Esophagus (tissue), 2 donors: ENCODE data around the gene ERVK3-1. TPM values are rescaled to one million over a fixed set of nuclear protein-coding genes. Genes with fewer than 3 reads are reported as not detected.

Source experiments
- H3K27ac ChIP-seq, 2 donors: one replicate each; pipeline ENCODE4 v1.5.1; 2013; ENCODE audit warnings: low read depth in 2 of 2, mild to moderate bottlenecking in 2 of 2, inconsistent platforms in 1 of 2, low read length in 1 of 2, moderate library complexity in 1 of 2
- H3K27me3 ChIP-seq, 2 donors: one replicate each; pipeline ENCODE4 v1.6.1; 2013; ENCODE audit warnings: low read length in 2 of 2, control low read depth in 1 of 2, mild to moderate bottlenecking in 1 of 2; ENCODE audit not compliant: insufficient read depth in 2 of 2, control insufficient read depth in 1 of 2
- H3K36me3 ChIP-seq, 2 donors: one replicate each; pipeline ENCODE4 v1.6.1; 2013; ENCODE audit warnings: low read length in 1 of 2; ENCODE audit not compliant: control insufficient read depth in 2 of 2, insufficient read depth in 2 of 2
- H3K4me1 ChIP-seq, 2 donors: one replicate each; pipeline ENCODE4 v1.6.1; 2013; ENCODE audit warnings: low read length in 1 of 2; ENCODE audit not compliant: control insufficient read depth in 2 of 2, insufficient read depth in 2 of 2
- H3K4me3 ChIP-seq, 2 donors: one replicate each; pipeline ENCODE4 v1.5.1; 2013; ENCODE audit warnings: low read length in 2 of 2, mild to moderate bottlenecking in 2 of 2, low read depth in 1 of 2, moderate library complexity in 1 of 2
- H3K9me3 ChIP-seq, 2 donors: one replicate each; pipeline ENCODE4 v1.6.1; 2013; ENCODE audit warnings: mild to moderate bottlenecking in 2 of 2, low read depth in 1 of 2, low read length in 1 of 2, moderate library complexity in 1 of 2; ENCODE audit not compliant: control insufficient read depth in 2 of 2, insufficient read depth in 1 of 2
- WGBS, 2 donors: extraction: QIAGEN DNeasy Blood & Tissue Kit; methylation state at CpG; one replicate each; pipeline ENCODE4 v1.1.7; 2013; 5-methylcytosine and 5-hydroxymethylcytosine counted together
- polyA plus RNA-seq, 2 donors: library from polyadenylated mRNA; stranded (reverse); fragments of 200-250 nt; gene quantifications; one replicate each; pipeline ENCODE4 v1.2.3, GENCODE V29; 2013
- donor health status: healthy with polysubstance abuse.
- donor health status: Bipolar disorder and iron deficiency.

Gene ERVK3-1
- polyA plus RNA-seq, 2 donors = 15.2 to 23.1 TPM

- 93 to 98% methylated on average over 7 of the region's 7 CpGs for WGBS, 2 donors
- H3K9me3 ChIP-seq = peaks cover 0 to 13% of the 10 kb centered on the region in 2 donors
- H3K4me3 ChIP-seq = no peak overlapping the region
- no peak overlapping the region for H3K27ac ChIP-seq
- peaks cover 0 to under 1% of the 10 kb centered on the region in 2 donors for H3K36me3 ChIP-seq
- H3K27me3 ChIP-seq = no peaks in the 10 kb centered on the region
- H3K4me1 ChIP-seq = peaks cover 4 to 11% of the 10 kb centered on the region in 2 donors
Measured at GRCh38 chr19:58277197-58277596, 28.0 kb upstream of the ERVK3-1 start.

DNA sequence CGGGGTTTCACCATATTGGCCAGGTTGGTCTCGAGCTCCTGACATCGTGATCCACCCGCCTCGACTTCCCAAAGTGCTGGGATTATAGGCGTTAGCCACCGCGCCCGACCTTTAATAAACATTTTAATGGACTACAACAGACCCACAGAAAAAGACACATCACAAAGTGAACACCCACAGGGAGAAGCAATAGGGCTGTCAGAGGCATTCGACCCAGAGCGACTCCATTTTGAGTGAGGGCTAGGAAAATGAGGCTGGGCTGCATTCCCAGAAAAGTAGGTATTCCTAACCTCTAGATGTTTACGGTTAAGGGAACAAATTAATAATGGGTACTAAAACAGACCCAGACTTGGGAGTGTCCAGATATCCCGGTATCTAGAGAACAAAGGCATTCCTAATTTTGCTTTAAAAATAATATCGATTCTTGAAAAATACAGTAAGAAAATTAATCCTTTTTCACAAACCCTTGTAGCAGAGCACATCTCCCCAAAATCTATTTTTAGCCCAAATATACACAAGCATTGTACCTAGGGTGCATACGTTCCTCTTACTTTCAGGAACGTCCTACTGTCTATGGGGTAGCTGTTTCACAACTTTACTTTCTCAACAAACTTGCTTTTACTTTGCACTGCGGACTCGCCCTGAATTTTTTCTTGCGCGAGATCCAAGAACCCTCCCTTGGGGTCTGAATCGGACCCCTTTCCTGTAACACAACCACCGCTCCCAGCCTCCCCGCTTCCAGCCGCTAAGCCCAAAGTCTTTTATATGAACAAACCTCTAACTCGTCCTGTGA, 27.2 kb upstream of the ERVK3-1 start:
- peak overlapping the region; percentile 96 for H3K27ac ChIP-seq
- whole genome bisulfite sequencing, 2 donors = 38 to 40% methylated on average over 25 of the region's 25 CpGs

DNA sequence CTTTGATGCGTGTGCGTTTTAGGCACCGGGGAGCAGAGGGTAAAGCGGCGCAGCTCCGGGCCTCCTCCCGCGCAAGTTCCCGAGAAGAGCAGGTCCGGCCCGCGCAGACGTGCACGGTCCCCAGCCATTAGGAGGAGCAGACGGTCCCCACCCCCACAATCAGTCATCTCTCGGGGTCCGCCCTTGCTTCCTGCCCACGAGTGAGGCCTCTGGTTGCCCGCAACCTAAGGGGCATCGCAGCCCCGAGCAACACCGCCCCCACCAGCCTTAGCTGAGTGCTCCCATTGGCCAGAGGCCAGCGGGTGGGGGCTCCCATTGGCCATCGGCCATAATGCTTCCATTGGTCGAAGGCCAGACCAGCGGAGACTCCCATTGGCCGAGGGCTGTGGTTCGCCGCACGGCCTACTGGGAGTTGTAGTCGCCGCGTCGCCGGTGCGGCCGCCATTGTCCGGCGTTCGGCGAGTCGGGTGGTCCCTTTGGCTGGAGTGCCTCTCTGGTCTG, 26.6 kb upstream of the ERVK3-1 start, which contains the start of gene ZNF8:
TSS of gene ZNF8 (plus strand) at position 415 of the 501 bp plus-strand sequence. CDS start 127 bp downstream, outside the sequence.
- no peaks in the 10 kb centered on the region for H3K36me3 ChIP-seq
- H3K27me3 ChIP-seq = no peaks in the 10 kb centered on the region
- H3K4me1 ChIP-seq = peaks cover 4 to 11% of the 10 kb centered on the region in 2 donors
- H3K9me3 ChIP-seq = peaks cover 0 to 9% of the 10 kb centered on the region in 2 donors
- H3K4me3 ChIP-seq = peak within 1 kb of the TSS; percentile 89 to 95
- peak within 1 kb of the TSS; percentile 96 for H3K27ac ChIP-seq
- WGBS, 2 donors = 0 to 1% methylated on average over 40 to 42 of the region's 42 CpGs

More for the DNA sequence above, 27.2 kb upstream of the ERVK3-1 start:
- H3K36me3 ChIP-seq = no peaks in the 10 kb centered on the region
- no peaks in the 10 kb centered on the region for H3K27me3 ChIP-seq
- peak overlapping the region; percentile 89 to 95 for H3K4me3 ChIP-seq
- peaks cover 0 to 12% of the 10 kb centered on the region in 2 donors for H3K9me3 ChIP-seq
- peaks cover 4 to 11% of the 10 kb centered on the region in 2 donors for H3K4me1 ChIP-seq

GRCh38 chr19:58279042-58279924, 25.9 kb upstream of the ERVK3-1 start:
- H3K9me3 ChIP-seq = peaks cover 0 to 9% of the 10 kb centered on the region in 2 donors
- H3K27me3 ChIP-seq = no peaks in the 10 kb centered on the region
- H3K27ac ChIP-seq = peak overlapping the region; percentile 96
- no peaks in the 10 kb centered on the region for H3K36me3 ChIP-seq
- WGBS, 2 donors = 3 to 4% methylated on average over 57 to 60 of the region's 60 CpGs
- H3K4me3 ChIP-seq = peak overlapping the region; percentile 89 to 95
- H3K4me1 ChIP-seq = peaks cover 4 to 11% of the 10 kb centered on the region in 2 donors

GRCh38 chr19:58279925-58280316, 25.3 kb upstream of the ERVK3-1 start:
- 58 to 62% methylated on average over 4 of the region's 4 CpGs for WGBS, 2 donors
- no peaks in the 10 kb centered on the region for H3K27me3 ChIP-seq
- H3K36me3 ChIP-seq = no peaks in the 10 kb centered on the region
- H3K4me3 ChIP-seq = peak overlapping the region in 1 of 2 donors; percentile 89
- peaks cover 4 to 11% of the 10 kb centered on the region in 2 donors for H3K4me1 ChIP-seq
- H3K27ac ChIP-seq = no peak overlapping the region
- H3K9me3 ChIP-seq = peaks cover 0 to 9% of the 10 kb centered on the region in 2 donors

GRCh38 chr19:58284199-58284598, 21.0 kb upstream of the ERVK3-1 start:
- Histone ChIP-seq H3K4me1 (peaks cover 4 to 8% of the 10 kb centered on the region in 2 donors), H3K27me3 (no peaks in the 10 kb centered on the region), H3K27ac (no peak overlapping the region), H3K36me3 (peaks cover 17 to 25% of the 10 kb centered on the region in 2 donors), H3K9me3 (peaks cover 0 to 19% of the 10 kb centered on the region in 2 donors), H3K4me3 (no peak overlapping the region)
- 90% methylated on average over 7 of the region's 7 CpGs for WGBS, 2 donors

DNA sequence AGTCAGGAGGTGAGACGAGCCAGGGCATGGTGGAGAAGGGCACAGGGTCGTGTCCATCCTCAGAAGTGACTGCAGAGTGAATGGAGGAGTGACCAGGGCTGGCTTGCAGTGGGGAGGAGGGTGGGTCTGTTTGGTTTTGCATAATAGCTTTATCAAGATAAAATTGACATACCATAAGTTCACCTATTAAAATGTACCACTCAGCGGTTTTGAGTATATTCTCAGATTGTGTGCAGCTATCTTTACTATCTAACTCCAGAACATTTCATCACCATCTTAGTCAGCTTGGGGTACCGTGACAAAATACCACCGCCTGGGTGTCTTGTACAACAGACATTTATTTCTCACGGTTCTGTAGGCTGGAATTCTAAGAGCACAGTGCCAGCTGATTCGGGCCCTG, 13.2 kb upstream of the ERVK3-1 start:
- Histone ChIP-seq H3K4me1 (no peaks in the 10 kb centered on the region), H3K27me3 (no peaks in the 10 kb centered on the region), H3K9me3 (peaks cover 10 to 49% of the 10 kb centered on the region in 2 donors), H3K4me3 (no peak overlapping the region), H3K27ac (no peak overlapping the region), H3K36me3 (peaks cover 18 to 47% of the 10 kb centered on the region in 2 donors)
- WGBS, 2 donors = 95% methylated on average over 7 of the region's 7 CpGs

DNA sequence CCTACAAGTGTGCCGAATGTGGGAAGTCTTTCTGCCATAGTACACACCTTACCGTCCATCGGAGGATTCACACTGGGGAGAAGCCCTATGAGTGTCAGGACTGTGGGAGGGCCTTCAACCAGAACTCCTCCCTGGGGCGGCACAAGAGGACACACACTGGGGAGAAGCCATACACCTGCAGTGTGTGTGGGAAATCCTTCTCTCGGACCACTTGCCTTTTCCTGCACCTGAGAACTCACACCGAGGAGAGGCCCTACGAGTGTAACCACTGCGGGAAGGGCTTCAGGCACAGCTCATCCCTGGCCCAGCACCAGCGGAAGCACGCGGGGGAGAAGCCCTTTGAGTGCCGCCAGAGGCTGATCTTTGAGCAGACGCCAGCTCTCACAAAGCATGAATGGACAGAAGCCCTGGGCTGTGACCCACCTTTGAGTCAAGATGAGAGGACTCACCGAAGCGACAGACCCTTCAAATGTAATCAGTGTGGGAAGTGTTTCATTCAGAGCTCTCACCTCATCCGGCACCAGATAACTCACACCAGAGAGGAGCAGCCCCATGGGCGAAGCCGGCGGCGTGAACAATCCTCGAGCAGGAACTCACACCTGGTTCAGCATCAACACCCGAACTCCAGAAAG, 10.3 kb upstream of the ERVK3-1 start:
- peaks cover 10 to 40% of the 10 kb centered on the region in 2 donors for H3K36me3 ChIP-seq
- no peak overlapping the region for H3K27ac ChIP-seq
- H3K27me3 ChIP-seq = no peaks in the 10 kb centered on the region
- H3K9me3 ChIP-seq = peaks cover 10 to 41% of the 10 kb centered on the region in 2 donors
- H3K4me3 ChIP-seq = no peak overlapping the region
- WGBS, 2 donors = 97 to 98% methylated on average over 22 of the region's 22 CpGs
- no peaks in the 10 kb centered on the region for H3K4me1 ChIP-seq

GRCh38 chr19:58296104-58296503, 9.1 kb upstream of the ERVK3-1 start:
- Histone ChIP-seq H3K4me1 (no peaks in the 10 kb centered on the region), H3K4me3 (no peak overlapping the region), H3K27me3 (no peaks in the 10 kb centered on the region), H3K36me3 (peaks cover 3 to 40% of the 10 kb centered on the region in 2 donors), H3K27ac (no peak overlapping the region), H3K9me3 (peaks cover 10 to 40% of the 10 kb centered on the region in 2 donors)
- WGBS, 2 donors = 89 to 96% methylated on average over 7 of the region's 7 CpGs
